Measurements from ENCODE around the gene KCNH8.

KCNH8 gene

DNA sequence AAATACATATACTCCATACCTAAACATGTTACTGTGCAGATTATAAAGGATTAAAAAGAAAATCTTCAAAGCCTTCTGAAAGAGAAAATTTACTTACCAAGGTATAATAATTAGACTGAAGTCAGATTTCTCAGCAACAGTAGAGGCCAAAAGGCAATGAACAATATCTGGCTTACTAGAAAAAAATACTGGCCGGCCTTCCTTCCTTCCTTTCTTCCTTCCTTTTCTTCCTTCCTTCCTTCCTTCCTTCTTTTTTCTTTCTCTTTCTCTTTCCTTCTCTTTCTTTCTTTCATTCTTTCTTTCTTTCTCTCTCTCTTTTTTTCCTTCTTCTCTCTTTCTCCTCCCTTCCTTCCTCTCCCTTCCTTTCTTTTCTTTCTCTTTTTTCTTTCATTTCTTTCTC lies 209.6 kb downstream of the KCNH8 start:
- no peak for DNase-seq

GRCh38 chr3:19363071-19363470 lies 214.8 kb downstream of the KCNH8 start:
- DNase-seq = no peak

DNA sequence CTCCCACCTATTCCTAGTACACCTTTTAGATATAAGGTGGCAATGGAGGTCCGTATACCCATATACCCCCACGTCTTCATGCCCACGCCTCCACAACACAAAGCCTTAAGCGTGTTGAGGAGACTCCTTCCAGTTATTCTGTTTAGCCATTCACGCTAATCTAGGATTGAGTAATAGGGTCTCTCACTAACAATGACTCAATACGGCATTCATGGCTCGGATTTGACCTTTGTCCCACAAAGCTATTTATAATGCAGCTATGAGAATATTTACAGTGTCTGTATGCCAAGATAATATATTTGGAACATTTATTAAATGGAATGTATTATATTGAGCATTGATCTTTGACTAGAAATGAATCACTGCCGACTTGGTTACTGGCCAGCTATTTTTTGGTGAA lies 215.8 kb downstream of the KCNH8 start:
- DNase-seq = no peak

- DNase-seq = no peak
These were observed 217.2 kb downstream of the KCNH8 start for GRCh38 chr3:19365471-19365870.

GRCh38 chr3:19384868-19385267 lies 236.6 kb downstream of the KCNH8 start:
- no peak for DNase-seq

DNA sequence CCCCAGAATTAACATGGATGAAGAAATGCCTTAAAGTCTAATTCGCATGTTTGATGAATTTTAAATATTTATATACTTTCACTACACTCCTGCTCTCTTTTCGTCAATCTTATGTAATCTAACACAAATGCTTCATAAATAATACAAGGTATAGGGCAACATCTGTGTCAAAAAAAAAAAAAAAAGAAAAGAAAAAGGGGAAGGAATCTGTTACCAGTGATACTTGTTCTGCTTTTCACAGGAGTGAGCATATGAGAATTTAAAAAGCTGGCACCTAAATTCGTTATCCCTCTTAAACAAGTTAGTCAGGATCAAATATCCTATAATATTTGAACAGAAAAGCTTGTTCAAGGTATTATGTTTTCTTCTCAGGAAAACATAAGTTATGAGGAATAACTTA lies 243.8 kb downstream of the KCNH8 start:
- no peak for DNase-seq

DNA sequence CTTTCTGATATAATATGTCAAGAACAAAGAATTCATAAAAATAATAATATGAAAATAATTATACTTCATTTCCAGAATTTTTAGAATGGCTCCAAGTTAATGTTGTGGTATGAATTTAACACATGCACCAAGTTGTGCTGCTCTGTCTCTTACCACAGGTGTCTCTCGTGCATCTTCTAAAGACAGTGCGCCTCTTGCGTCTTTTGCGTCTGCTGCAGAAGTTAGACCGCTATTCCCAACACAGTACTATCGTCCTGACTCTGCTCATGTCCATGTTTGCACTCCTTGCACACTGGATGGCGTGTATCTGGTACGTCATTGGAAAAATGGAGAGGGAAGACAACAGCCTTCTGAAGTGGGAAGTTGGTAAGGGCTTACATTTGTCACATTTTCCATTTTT lies 246.6 kb downstream of the KCNH8 start:
- DNase-seq = no peak

DNA sequence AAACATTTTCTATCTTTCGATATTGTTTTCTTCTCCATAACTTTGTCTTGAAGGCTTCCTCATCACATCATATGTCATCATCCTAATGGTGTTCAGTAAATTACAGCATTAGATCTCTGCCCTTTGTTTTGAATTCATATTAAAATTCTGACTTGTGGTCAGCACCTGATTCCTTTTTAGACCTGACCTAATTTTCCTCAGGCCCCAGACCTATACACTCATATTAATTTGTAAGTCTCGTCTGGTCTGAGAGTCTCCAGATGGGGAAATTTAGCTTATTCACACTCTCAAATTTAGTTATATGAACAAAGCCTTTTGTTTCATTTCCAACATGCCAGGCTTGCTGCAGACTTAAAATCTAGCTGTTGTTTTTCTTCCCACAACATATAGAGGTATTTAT lies 248.4 kb downstream of the KCNH8 start:
- no peak for DNase-seq

- no peak for DNase-seq
These were observed 251.0 kb downstream of the KCNH8 start for GRCh38 chr3:19399356-19399755.

- no peak for DNase-seq
These were observed 251.5 kb downstream of the KCNH8 start for GRCh38 chr3:19399836-19400235.

DNA sequence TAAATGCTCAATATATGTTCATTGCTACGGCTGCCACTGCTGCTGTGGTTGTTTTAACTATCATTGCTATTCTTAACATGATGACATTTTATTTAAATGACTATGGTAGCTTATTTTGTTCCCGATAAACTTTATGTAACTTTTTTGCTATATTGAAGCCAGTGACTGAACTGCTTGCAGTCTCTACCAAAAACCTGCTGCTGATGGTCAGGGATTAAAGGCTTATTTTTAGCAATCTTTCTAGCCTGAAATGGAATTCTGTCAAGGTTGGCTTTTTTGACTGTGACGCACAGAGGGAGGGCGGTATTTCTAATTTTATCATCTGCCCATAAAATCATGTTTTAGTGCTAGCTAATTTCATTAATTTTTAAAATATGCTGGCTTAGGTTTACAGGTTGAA lies 271.8 kb downstream of the KCNH8 start:
- no peak for DNase-seq

DNA sequence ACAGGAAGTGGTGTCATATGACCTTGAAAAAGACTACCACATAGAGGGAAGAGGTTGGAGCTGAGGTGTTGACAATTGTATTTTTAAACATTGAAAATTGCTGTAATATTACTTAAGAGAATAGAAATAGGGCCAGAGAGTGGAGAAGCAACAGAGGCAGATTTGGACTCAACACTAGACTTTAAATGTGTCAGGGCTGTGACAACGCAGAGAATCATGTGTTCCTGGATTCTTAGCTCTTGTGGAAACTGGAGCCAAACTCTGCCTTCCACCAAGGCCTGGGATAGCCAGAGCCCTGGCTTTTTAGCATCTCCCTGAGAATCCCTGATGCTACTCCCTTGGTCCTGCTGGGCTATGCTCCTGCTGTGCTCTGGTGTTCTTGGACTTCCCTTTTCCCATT lies 277.5 kb downstream of the KCNH8 start:
- DNase-seq = no peak

GRCh38 chr3:19427422-19428149 lies 279.3 kb downstream of the KCNH8 start:
- no peak for DNase-seq

GRCh38 chr3:19428729-19429128 lies 280.4 kb downstream of the KCNH8 start:
- no peak for DNase-seq

DNA sequence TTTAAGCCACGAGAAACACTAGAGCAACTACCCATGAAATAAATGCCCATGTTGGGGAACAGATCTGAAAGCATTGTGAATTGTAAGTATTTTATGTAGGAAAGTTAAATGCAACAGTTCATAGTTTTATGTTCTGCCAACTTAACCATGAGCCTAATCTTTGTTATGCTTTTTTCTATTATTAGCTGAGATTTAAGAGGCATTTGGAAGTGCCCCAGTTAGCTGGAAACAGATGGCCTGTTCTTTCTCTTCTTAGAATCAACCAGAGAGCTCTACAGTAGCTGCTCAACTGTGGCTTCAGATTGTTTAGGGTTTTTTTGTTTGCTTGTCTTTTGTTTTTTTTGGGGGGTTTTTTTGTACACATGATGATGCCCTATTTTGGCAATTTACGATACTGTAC lies 284.4 kb downstream of the KCNH8 start:
- DNase-seq = peak in 2 of 56 donors; percentile 0 to 4

DNA sequence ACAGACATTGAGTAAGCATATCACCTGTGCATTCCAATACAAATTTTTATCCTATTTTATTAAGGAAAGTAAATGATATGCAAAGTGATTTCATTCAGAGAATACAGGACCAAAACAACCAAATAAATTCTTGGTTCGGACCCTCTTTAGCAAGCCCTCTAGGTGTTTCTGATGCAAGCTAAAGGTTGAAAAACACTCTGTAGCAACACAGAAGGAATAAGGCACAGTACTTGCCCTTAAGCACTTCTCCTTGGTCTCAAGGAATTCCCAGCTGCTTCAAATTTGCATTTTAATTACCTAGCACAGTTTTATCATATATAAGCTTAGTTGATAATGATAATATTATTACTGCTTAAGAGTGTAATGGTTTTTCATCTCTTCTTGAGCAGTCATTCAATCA lies 288.4 kb downstream of the KCNH8 start:
- no peak for DNase-seq

DNA sequence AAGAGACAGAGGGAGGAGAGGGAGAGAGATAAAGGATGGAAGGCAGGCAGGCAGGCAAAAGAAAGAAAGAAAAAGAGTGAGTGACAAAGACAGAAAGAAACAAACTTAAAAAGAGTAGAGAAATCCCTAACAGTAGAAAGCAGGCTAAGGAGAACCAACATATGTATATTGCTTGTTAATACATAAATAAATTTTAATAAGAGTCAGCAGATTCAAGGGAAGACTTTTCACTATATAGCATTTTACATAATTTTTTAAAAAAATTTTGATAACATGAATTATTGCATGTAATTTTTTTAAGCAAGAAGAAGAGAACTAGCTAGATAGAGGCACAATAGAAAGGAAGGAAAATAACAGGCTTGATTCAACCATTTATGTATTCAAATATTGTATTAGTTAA lies 291.6 kb downstream of the KCNH8 start:
- no peak for DNase-seq

GRCh38 chr3:19446138-19446537 lies 297.8 kb downstream of the KCNH8 start:
- DNase-seq = no peak

DNA sequence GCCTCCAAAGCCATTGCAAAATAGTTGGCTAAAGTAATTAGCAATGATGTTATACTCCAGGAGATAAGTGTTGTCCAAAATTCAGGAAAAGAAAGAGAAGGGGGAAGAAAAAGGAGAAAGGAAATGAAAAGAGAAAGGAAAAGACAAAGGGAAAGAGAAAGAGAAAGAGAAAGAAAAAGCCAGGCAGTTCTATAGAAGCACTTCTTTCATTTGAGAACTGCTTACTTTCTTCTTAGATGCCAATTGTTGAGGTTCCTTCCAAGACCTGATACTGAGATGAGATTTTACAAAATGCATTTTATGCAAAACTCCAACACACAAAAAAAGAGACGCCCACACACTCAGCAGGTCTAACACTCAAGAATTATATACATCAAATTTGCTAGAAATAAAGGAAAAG lies 298.4 kb downstream of the KCNH8 start:
- no peak for DNase-seq

- no peak for DNase-seq
These were observed 307.2 kb downstream of the KCNH8 start for GRCh38 chr3:19455546-19455945.

DNA sequence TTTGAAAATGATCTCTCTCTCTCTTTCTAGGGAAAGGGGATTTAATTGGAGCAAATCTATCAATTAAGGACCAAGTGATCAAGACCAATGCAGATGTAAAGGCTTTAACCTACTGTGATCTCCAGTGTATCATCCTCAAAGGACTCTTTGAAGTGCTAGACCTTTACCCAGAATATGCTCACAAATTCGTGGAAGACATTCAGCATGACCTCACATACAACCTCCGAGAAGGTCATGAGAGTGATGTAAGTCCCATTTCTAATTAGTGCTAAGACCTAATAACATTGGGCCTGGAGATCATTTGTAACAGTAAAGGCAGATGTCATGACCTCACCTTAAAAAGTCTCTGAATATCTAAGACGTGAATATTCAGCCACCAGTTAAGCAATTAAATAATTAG lies 308.4 kb downstream of the KCNH8 start:
- DNase-seq = no peak

- no peak for DNase-seq
These were observed 309.1 kb downstream of the KCNH8 start for GRCh38 chr3:19457449-19457848.

DNA sequence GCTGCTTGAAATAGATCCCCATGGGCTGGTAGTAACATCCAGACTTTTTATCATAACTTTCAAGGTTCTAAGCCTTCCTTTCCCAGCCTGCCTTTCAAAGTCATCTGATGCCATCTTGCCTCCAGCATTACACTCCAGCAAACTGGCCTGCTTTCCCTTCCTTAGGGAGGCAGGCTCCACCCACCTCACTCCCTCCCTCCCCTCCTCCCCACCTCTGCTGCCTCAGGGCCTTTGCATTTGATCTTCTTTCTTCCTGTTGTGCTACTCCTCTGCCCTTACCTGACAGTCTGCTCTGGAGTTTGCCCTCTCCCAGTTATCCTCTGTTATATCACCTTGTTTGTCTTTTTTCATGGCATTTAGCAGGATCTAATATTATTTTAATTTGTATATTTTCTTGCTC lies 319.5 kb downstream of the KCNH8 start:
- no peak for DNase-seq

- no peak for DNase-seq
These were observed 322.8 kb downstream of the KCNH8 start for GRCh38 chr3:19471138-19471537.

Data from amygdala (tissue), 56 donors.